ENCODE measurements around the gene PGM3.
"Not testable (repeated sequence)": the region's sequence is repeated elsewhere in the genome, so short reads cannot be mapped to it uniquely, and the experiment has no call there.

DNA sequence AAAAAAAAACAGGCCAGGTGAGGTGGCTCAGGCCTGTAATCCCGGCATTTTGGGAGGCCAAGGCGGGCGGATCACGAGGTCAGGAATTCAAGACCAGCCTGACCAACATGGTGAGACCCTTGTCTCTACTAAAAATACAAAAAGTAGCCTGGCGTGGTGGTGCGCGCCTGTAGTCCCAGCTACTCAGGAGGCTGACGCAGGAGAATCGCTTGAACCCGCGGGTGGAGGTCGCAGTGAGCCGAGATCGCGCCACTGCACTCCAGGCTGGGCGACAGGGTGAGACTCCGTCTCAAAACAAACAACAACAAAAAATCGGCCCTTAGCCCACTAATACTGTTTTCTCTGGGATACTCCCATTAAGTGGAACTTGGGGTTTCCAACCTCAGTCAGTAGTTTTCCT, 1.1 kb downstream of the PGM3 start:
- not testable (repeated sequence) for TF ChIP-seq CTCF (IDR thresholded peaks at IDR 0.05 in 4 of 5, conservative IDR thresholded peaks at IDR 0.05 in 1 of 5); POLR2A (IDR thresholded peaks at IDR 0.05)

All from gastrocnemius medialis (tissue), 4 donors.